HEK293 (cell line): ENCODE results near the gene SRSF4.

Experiments used
- CTCF ChIA-PET: fragments of 350-600 bp; formaldehyde crosslinking; extraction: SDS; loops from one replicate; lab custom pipeline; 2021; ENCODE audit warnings: antibody characterized with exemption; lab: Yijun Ruan, JAX
- POLR2A ChIA-PET: fragments of 300-600 bp; formaldehyde crosslinking; extraction: SDS; loops from one replicate; lab custom pipeline; 2020; ENCODE audit warnings: antibody characterized with exemption, inconsistent platforms; lab: Yijun Ruan, JAX
- H3K27ac ChIP-seq: fragments of 200-500 bp; sonication (Bioruptor generic); 2 replicates; pipeline ENCODE4 v1.5.1; 2014; ENCODE audit warnings: low read depth, low read length, control low read depth, inconsistent platforms; ENCODE audit errors: extremely low read depth
- H3K36me3 ChIP-seq, 2 experiments: fragments of 200-500 bp in 1 of 2; sonication (Bioruptor generic) in 1 of 2; 1 replicate in 1 of 2; 2 replicates in 1 of 2; pipeline ENCODE4 v1.5.1; 2014 to 2017; ENCODE audit warnings: inconsistent platforms in 2 of 2, low read length in 2 of 2; ENCODE audit not compliant: control insufficient read depth in 2 of 2, insufficient read depth in 1 of 2
- H3K4me1 ChIP-seq: fragments of 200-500 bp; sonication (Bioruptor generic); 2 replicates; pipeline ENCODE4 v1.5.1; 2014; ENCODE audit warnings: mild to moderate bottlenecking, low read length, inconsistent platforms; ENCODE audit not compliant: control insufficient read depth, insufficient read depth
- H3K4me3 ChIP-seq: 2 replicates; pipeline ENCODE4 v1.5.1; 2011; ENCODE audit warnings: low read depth, mild to moderate bottlenecking, control low read depth, low read length, moderate library complexity
- H3K9me3 ChIP-seq: fragments of 200-500 bp; sonication (Bioruptor generic); 2 replicates; pipeline ENCODE4 v1.5.1; 2014; ENCODE audit warnings: low read depth, low read length, inconsistent platforms; ENCODE audit not compliant: control insufficient read depth, insufficient read depth
- GLI2 ChIP-seq: fragments of 450-650 bp; formaldehyde crosslinking; IDR thresholded peaks from 2 replicates; pipeline ENCODE4; 2017; ENCODE audit warnings: missing biosample characterization, missing genetic modification characterization, low read depth, borderline replicate concordance
- HOXC10 ChIP-seq: sonication (generic); formaldehyde crosslinking; IDR thresholded peaks from 2 replicates; pipeline ENCODE4 v1.8.1; 2023; ENCODE audit warnings: mild to moderate bottlenecking, missing genetic modification reagents
- SETDB1 ChIP-seq: IDR thresholded peaks from one replicate; pipeline ENCODE4 v1.6.1; 2017; ENCODE audit warnings: mild to moderate bottlenecking, low read length, moderate library complexity, mixed read lengths; ENCODE audit not compliant: insufficient read length
- YY2 ChIP-seq: fragments of 450-650 bp; formaldehyde crosslinking; IDR thresholded peaks from 2 replicates; pipeline ENCODE4 v1.5.1; 2016; ENCODE audit warnings: missing biosample characterization, missing genetic modification characterization
- ZBTB11 ChIP-seq: fragments of 450-650 bp; formaldehyde crosslinking; conservative IDR thresholded peaks from 2 replicates; pipeline ENCODE4 v1.5.1; 2016; ENCODE audit warnings: low read depth, missing biosample characterization, missing genetic modification characterization
- ZBTB17 ChIP-seq: fragments of 450-650 bp; formaldehyde crosslinking; IDR thresholded peaks from 2 replicates; pipeline ENCODE4 v1.5.1; 2016; ENCODE audit warnings: missing biosample characterization, missing genetic modification characterization
- ZBTB6 ChIP-seq: fragments of 450-650 bp; formaldehyde crosslinking; IDR thresholded peaks from 2 replicates; pipeline ENCODE4 v1.5.1; 2017; ENCODE audit warnings: missing biosample characterization, missing genetic modification characterization
- ZFP37 ChIP-seq: fragments of 450-650 bp; formaldehyde crosslinking; IDR thresholded peaks from 2 replicates; pipeline ENCODE4 v1.5.1; 2016; ENCODE audit warnings: missing biosample characterization, missing genetic modification characterization
- ZNF121 ChIP-seq: fragments of 450-650 bp; formaldehyde crosslinking; IDR thresholded peaks from 2 replicates; pipeline ENCODE4 v1.5.1; 2016; ENCODE audit warnings: missing biosample characterization, missing genetic modification characterization
- ZNF335 ChIP-seq: fragments of 450-650 bp; formaldehyde crosslinking; conservative IDR thresholded peaks from 2 replicates; pipeline ENCODE4 v1.5.1; 2016; ENCODE audit warnings: missing biosample characterization, missing genetic modification characterization
- ZNF391 ChIP-seq: fragments of 450-650 bp; formaldehyde crosslinking; IDR thresholded peaks from 2 replicates; pipeline ENCODE4 v1.5.1; 2016; ENCODE audit warnings: low read depth, missing biosample characterization, missing genetic modification characterization, borderline replicate concordance
- ZNF513 ChIP-seq: fragments of 450-650 bp; IDR thresholded peaks from 2 replicates; pipeline ENCODE4 v1.5.1; 2018; ENCODE audit warnings: missing biosample characterization, missing genetic modification characterization
- ZNF514 ChIP-seq: fragments of 450-650 bp; formaldehyde crosslinking; IDR thresholded peaks from 2 replicates; pipeline ENCODE4 v1.5.1; 2016; ENCODE audit warnings: missing biosample characterization, missing genetic modification characterization
- ZNF549 ChIP-seq: fragments of 450-650 bp; IDR thresholded peaks from 2 replicates; pipeline ENCODE4 v1.5.1; 2018; ENCODE audit warnings: missing biosample characterization, missing genetic modification characterization, mild to moderate bottlenecking, inconsistent platforms, moderate library complexity
- ZNF654 ChIP-seq: fragments of 450-650 bp; formaldehyde crosslinking; IDR thresholded peaks from 2 replicates; pipeline ENCODE4 v1.5.1; 2016; ENCODE audit warnings: low read depth, missing biosample characterization, missing genetic modification characterization
- ZNF785 ChIP-seq: fragments of 450-650 bp; formaldehyde crosslinking; IDR thresholded peaks from 2 replicates; pipeline ENCODE4 v1.5.1; 2016; ENCODE audit warnings: missing biosample characterization, missing genetic modification characterization
- ZNF792 ChIP-seq: fragments of 450-650 bp; formaldehyde crosslinking; IDR thresholded peaks from 2 replicates; pipeline ENCODE4 v1.5.1; 2016; ENCODE audit warnings: missing biosample characterization, missing genetic modification characterization

The SRSF4 gene

GRCh38 chr1:29123887-29124365 is 57.8 kb downstream of the SRSF4 start, which contains the start of gene TMEM200B:
Gene TMEM200B (minus strand): TSS chr1:29123903. CDS start chr1:29121828, 2,075 bp downstream.
- Histone ChIP-seq H3K4me1 (no peaks in the 10 kb centered on the region), H3K9me3 (no peaks in the 10 kb centered on the region), H3K36me3 (peaks cover 0 to under 1% of the 10 kb centered on the region in 2 experiments; a peak in 1 of 3 replicates), H3K27ac (peak within 1 kb of the TSS; percentile 51), H3K4me3 (peak within 1 kb of the TSS; percentile 61)
- TF ChIP-seq ZNF335 (tag by site-specific recombination): peak; percentile 97
- TF ChIP-seq ZNF654: no peak
- TF ChIP-seq ZNF549 (tag by site-specific recombination): no peak
- 0 out of 2 replicates have a peak, but pooled peaks have one; percentile 42 for TF ChIP-seq ZNF121 (tag by site-specific recombination)
- TF ChIP-seq SETDB1: no peak
- ChIA-PET CTCF (interaction anchor here (0.8 to 1.7 kb wide), 3 partner anchors 17 to 90 kb away, joined by 3 to 4 read pairs (median 3); no protein-coding TSS in a partner anchor), POLR2A (interaction anchor here (0.7 to 0.8 kb wide), 3 partner anchors 45 to 58 kb away, joined by 3 to 4 read pairs (median 3); partner anchors contain the start of gene SRSF4)

- peak overlapping the region; percentile 61 for H3K4me3 ChIP-seq
- H3K27ac ChIP-seq: peak overlapping the region; percentile 51
- peaks cover 0 to 7% of the 10 kb centered on the region in 2 experiments; a peak in 2 of 3 replicates for H3K36me3 ChIP-seq
- POLR2A ChIA-PET: interaction anchor here (0.7 to 2.1 kb wide), 1 partner anchor 59 kb away, joined by 4 to 12 read pairs; the partner anchor contains the start of gene SRSF4
- TF ChIP-seq ZBTB6 (tag by site-specific recombination): peak; percentile 18; the same call in 1 of the 2 replicates
- TF ChIP-seq ZBTB11 (tag by site-specific recombination): no peak
- no peaks in the 10 kb centered on the region for H3K9me3 ChIP-seq
- no peaks in the 10 kb centered on the region for H3K4me1 ChIP-seq
- CTCF ChIA-PET: interaction anchor here (0.8 to 1.7 kb wide), 4 partner anchors 16 to 89 kb away, joined by 3 to 6 read pairs (median 4); partner anchors contain the start of gene SRSF4
Measured at GRCh38 chr1:29123053-29123886, 58.4 kb downstream of the SRSF4 start.

DNA sequence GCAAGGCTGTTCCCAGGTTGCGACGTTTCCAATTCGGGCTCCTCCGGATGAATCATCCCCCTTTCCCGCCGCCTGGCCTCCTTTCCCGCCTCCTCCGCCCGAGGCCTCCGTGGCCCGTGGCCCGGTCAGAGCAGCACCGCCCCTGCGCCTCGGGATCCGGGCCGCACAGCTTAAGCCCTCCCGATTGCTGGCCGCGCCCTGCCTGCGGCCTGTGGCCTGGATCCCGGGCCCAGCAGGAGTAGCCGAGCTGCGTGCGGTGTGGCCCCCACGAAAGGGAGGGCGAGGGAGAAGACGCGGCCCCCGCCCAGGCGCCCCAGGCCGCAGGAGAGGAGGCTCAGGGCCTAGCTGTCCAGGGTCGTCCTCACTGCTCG is 59.0 kb downstream of the SRSF4 start:
- peaks cover 0 to 10% of the 10 kb centered on the region in 2 experiments; a peak in 2 of 3 replicates for H3K36me3 ChIP-seq
- H3K9me3 ChIP-seq: no peaks in the 10 kb centered on the region
- H3K4me1 ChIP-seq: no peaks in the 10 kb centered on the region
- ChIA-PET CTCF (interaction anchor here (0.7 to 1.4 kb wide), 3 partner anchors 18 to 80 kb away, joined by 3 to 6 read pairs (median 3); partner anchors contain the start of gene SRSF4), POLR2A (interaction anchor here (0.6 to 2.1 kb wide), 6 partner anchors 9 to 94 kb away, joined by 3 to 12 read pairs (median 4); partner anchors contain the start of gene SRSF4)
- peak overlapping the region; percentile 51 for H3K27ac ChIP-seq
- no peak for TF ChIP-seq HOXC10
- TF ChIP-seq GLI2 (tag by site-specific recombination): no peak
- no peak for TF ChIP-seq ZNF514 (tag by site-specific recombination)
- no peak for TF ChIP-seq ZBTB17 (tag by site-specific recombination)
- no peak for TF ChIP-seq ZNF513
- no peak for TF ChIP-seq SETDB1
- no peak for TF ChIP-seq YY2
- TF ChIP-seq ZNF792 (tag by site-specific recombination): no peak
- no peak for TF ChIP-seq ZFP37 (tag by site-specific recombination)
- TF ChIP-seq ZNF391 (tag by site-specific recombination): no peak
- no peak for TF ChIP-seq ZNF785 (tag by site-specific recombination)
- H3K4me3 ChIP-seq: peak overlapping the region; percentile 61
